ENCODE data around the gene IFRD2.

The IFRD2 gene

DNA sequence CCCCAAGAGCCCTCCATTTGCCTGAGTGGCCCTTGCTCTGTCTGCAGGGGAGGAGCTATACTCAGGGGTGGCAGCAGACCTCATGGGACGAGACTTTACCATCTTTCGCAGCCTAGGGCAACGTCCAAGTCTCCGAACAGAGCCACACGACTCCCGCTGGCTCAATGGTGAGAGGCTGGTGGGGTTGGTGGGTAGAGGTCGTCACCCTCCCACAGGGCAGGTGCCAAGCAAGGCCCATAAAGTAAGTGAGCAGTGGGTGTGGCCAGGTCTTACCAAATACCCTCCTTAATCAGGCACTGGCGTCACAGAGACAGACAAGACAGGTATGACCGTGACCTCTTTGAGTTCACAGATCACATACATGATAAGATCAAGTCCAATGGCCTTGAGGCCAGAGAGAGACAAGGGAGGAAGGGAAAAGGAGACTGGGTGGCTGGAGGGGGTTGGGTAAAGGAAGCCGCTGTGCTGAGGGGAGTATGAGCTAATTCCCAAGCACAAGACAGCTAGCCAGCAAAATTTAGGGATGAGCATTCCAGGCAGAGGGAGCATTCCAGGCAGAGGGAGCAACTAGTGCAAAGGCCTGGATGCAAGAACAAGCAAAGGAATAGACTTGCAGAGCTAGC lies 20.8 kb downstream of the IFRD2 start:
- H3K4me3 ChIP-seq (ENCODE audit: low read depth, low read length), result no peak overlapping the region
- no peak for TF ChIP-seq CTCF (IDR thresholded peaks at IDR 0.05; ENCODE audit: borderline replicate concordance, insufficient read depth, low read depth, low read length)

- no peak overlapping the region for H3K4me3 ChIP-seq (ENCODE audit: low read depth, low read length)
- TF ChIP-seq CTCF (IDR thresholded peaks at IDR 0.05; ENCODE audit: borderline replicate concordance, insufficient read depth, low read depth, low read length), result no peak
Observed at GRCh38 chr3:50270422-50271224, 21.6 kb downstream of the IFRD2 start.

- H3K4me3 ChIP-seq (ENCODE audit: low read depth, low read length), result no peak overlapping the region
- no peak for TF ChIP-seq CTCF (IDR thresholded peaks at IDR 0.05; ENCODE audit: borderline replicate concordance, insufficient read depth, low read depth, low read length)
Observed at GRCh38 chr3:50269977-50270413, 22.2 kb downstream of the IFRD2 start.

GRCh38 chr3:50269460-50269859 lies 22.8 kb downstream of the IFRD2 start:
- TF ChIP-seq CTCF (IDR thresholded peaks at IDR 0.05; ENCODE audit: borderline replicate concordance, insufficient read depth, low read depth, low read length), result no peak
- no peak overlapping the region for H3K4me3 ChIP-seq (ENCODE audit: low read depth, low read length)

DNA sequence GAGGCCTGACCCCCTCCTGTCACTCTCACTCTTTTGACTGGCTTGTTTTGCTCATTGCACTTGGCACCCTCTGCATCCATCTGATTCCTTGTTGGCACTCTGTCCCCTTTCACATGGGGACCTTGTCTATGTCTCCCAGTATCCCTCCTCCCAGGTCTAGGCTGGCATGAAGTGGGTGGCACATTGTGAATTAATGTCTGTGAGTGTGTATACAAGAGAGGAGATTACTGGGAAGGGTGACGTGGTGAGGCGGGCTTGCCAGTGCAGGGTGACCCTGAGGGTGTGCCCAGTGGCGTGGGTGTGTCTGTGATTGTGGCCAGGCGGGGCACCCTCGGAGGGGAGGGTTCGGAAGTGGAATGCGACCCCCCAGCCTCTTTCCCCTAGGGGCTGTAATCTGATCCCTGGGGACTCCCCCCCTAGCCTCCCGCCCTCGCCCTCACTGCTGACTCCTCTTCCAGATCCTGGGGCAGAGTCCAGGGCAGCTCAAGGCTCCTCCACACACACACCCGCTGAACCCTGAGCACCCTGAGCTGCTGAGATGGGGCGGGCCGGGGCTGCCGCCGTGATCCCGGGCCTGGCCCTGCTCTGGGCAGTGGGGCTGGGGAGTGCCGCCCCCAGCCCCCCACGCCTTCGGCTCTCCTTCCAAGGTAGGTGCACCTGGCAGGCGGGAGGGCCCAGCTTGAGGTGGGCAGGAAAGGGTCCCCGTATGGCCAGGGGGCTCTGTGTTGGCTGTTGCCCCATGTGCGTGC lies 23.4 kb downstream of the IFRD2 start, which contains the start of gene SEMA3B:
Gene SEMA3B (plus strand): TSS at position 445 of the 749 bp plus-strand sequence. CDS start 94 bp downstream, at position 539.
- no peak for TF ChIP-seq CTCF (IDR thresholded peaks at IDR 0.05; ENCODE audit: borderline replicate concordance, insufficient read depth, low read depth, low read length)
- H3K4me3 ChIP-seq (ENCODE audit: low read depth, low read length), result no peak within 1 kb of the TSS

DNA sequence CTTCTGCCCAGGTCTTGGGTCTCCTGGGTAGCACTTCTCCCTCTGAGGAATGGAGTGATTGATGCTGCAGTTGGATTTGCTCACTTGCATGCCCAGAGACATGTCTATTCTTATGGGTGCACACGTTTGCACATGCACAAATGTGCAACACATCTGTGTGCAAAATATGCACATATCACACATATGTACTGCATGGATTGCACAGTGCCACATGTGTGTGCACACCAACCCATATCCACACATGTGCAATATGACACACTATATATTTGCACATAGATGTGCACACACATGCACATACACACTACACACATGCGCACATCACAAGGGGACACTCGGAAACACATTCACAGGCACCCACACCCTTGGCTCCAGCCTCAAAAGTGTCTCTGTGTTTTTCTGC lies 24.0 kb downstream of the IFRD2 start:
- H3K4me3 ChIP-seq (ENCODE audit: low read depth, low read length), result no peak overlapping the region
- no peak for TF ChIP-seq CTCF (IDR thresholded peaks at IDR 0.05; ENCODE audit: borderline replicate concordance, insufficient read depth, low read depth, low read length)

Measured in GM12875 (cell line).